ENCODE data around the gene RNF112.

The RNF112 gene

DNA sequence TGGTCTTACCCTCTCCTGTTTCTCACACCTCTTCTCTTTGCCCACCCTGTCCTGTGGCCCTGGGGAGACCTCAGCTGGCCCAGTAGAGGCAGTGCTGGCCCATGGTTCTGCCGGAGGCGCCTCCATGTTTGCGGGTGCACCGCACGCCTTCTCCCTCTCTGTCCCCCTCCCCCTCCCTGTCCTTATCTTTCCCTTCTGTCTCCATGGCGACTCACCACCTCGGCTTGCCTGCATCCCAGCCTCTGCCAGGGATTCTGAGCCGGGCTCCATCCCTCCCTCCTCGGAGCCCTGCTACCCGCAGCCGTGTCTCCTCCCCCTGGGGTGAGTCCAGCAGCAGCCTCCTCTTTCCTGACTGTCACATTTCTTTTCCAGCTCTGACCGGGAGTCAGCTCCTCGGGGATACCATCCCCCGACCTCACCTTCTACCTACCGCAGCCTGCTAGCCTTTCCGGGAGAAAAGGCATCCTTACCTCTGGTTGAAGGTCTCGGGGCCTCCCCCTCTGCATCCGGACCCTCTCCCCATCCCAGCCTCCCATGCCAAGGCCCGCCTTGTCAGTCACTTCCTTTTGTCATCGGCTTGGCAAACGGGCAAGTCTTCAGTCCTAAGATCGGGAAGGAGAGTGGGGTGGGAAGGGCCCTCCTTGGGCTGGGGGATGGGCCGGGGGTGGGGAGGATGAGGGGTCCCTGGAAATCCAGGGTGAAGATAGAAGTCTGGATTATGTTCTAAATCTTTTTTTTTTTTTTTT, at the start of gene RNF112:
Gene RNF112, plus strand, starts transcription at position 358 of the 746 bp plus-strand sequence. Its CDS starts 177 bp downstream, at position 535.
- no peak for DNase-seq (ENCODE audit: low read depth)
- H3K4me3 ChIP-seq (ENCODE audit: low read depth, low read length), result peak within 1 kb of the TSS; percentile 34

DNA sequence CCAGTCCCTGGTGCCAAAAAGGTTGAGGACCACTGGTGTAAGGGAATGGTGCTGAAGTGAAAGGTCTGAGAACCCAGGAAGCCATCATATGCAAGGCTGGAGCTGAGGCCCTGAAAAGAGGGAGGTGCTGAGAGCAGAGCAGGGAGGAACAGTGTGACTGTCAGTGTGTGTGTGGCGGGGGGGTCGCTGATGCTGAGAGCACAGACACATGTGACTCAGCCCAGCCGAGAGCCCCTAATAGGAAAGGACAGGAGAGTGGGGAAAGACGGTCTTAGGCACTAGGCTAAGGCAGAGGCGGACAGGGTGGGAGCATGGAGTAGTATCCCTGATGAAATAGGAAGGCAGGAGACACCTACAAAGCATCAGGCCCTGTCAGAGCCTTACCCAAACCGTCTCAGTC, 49.7 kb upstream of the RNF112 start:
- no peak for DNase-seq (ENCODE audit: low read depth)
- peak overlapping the region; percentile 72 for H3K4me3 ChIP-seq (ENCODE audit: low read depth, low read length)

GRCh38 chr17:19361944-19362276, 49.1 kb upstream of the RNF112 start:
- no peak for DNase-seq (ENCODE audit: low read depth)
- peak overlapping the region; percentile 72 for H3K4me3 ChIP-seq (ENCODE audit: low read depth, low read length)

DNA sequence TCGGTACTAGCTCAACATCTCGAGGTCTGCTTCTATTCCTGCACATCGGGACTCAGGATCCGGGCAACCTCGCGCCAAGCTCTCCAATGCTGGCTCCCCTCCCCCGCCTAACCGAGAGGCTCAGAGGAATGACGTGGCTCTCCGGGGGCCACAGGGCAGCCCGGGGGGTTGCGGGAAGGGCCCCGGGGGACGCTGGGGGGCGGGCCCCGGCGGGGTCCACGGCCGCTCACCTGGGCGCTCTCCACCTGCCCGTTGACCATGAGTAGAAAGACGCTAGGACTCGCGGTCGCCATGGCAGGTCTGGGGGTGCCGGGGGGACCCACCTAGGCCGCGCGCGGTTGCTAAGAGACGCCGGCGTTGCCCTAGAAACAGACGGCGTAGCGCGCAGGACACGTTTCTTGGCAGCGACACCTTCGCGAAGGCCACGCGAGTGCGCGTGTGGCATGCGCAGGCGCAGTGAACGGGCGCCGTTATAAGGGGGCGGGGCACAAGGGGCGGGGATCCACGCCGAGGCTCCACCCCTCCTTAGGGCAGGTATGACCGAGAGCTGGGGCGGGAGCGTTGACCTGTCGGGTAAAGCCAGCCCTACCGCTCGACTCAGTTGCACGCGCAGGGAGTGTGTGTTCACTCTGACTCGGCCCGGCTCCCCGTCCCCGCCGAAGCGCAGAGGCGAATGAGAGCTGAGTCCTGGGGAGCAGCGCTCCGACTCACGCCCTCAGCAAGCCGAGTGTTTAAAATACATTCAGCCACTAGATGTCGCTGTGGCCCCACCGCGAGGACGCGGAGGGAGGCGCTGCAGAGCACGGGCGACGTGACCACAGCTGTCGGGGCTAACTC, 48.5 kb upstream of the RNF112 start, which contains the start of gene B9D1:
Gene B9D1, minus strand, starts transcription at position 447 of the 837 bp plus-strand sequence. Its CDS starts 154 bp downstream, at position 293.
- H3K4me3 ChIP-seq (ENCODE audit: low read depth, low read length), result peak within 1 kb of the TSS; percentile 72
- peak; percentile 73 for DNase-seq (ENCODE audit: low read depth)

GRCh38 chr17:19363114-19363438, 48.0 kb upstream of the RNF112 start:
- DNase-seq (ENCODE audit: low read depth), result no peak
- H3K4me3 ChIP-seq (ENCODE audit: low read depth, low read length), result peak overlapping the region; percentile 72

DNA sequence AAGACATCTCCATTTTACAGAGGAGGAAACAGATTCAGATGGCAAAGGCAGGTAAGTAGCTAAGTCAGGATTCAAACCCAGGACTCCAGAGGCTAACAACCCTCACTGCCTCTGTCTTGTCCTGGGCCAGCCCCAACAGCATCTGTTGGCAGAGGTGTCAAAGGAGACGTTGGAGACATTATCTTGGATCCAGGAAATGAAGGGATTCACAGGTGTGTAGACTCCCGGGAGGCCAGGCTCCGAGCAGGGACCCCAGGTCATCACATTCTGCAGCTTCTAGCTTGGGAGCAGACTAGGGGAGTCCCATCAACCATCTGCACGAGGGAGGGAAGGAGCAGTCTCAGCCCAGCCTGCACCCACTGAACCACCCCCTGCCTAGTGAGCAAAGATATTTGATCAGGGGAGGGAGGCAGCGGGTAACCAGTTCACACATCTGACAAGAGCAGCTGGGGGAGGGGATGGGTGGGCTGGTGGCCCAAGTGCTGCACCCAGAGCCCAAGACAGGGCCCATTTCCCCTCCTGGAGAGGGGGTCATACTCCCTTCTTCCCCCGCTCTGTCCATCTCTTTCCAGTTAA, 47.5 kb upstream of the RNF112 start:
- no peak overlapping the region for H3K4me3 ChIP-seq (ENCODE audit: low read depth, low read length)
- no peak for DNase-seq (ENCODE audit: low read depth)

GRCh38 chr17:19364699-19365498, 46.1 kb upstream of the RNF112 start:
- H3K4me3 ChIP-seq (ENCODE audit: low read depth, low read length), result no peak overlapping the region
- DNase-seq (ENCODE audit: low read depth), result no peak

- no peak for DNase-seq (ENCODE audit: low read depth)
- no peak overlapping the region for H3K4me3 ChIP-seq (ENCODE audit: low read depth, low read length)
Observed at GRCh38 chr17:19365499-19365817, 45.6 kb upstream of the RNF112 start.

DNA sequence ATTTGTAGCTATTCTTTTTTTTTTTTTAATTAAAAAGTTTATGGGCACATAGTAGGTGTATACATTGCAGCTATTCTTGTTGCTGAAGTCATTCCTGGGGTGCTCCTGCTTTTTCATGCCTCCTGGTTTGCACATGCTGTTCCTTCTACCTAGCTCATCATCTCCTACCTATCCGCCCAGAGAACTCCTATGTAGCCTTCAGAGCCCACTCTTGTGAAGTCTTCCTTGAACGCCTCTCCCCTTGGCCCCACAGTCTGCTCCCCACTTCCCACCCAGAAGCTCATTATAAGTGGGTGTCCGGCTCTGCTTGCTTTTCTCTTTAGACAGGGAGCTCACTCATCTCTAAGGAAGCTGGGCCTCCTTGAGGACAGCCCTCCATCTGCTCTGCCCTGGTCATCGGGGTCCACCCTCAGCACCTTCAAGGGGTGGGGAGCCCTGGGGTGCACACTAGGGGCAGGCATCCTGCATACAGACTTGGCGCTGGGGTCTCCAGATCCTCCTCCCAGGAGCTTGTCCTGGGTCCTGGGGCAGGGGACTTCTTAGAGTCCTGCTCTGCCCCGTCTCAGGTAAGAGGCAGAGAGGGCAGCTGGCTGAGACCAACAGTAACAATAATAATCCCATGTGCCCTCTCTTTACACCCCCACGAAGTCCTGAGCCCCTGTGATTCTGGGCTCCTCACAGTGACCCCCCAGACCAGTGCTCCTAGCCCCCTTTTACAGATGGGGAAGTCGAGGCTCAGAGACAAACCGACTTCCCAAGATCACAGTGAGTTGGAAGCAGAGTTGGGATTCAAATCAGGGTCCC, 45.0 kb upstream of the RNF112 start:
- DNase-seq (ENCODE audit: low read depth), result no peak
- H3K4me3 ChIP-seq (ENCODE audit: low read depth, low read length), result no peak overlapping the region

GRCh38 chr17:19366637-19366972, 44.4 kb upstream of the RNF112 start:
- H3K4me3 ChIP-seq (ENCODE audit: low read depth, low read length), result no peak overlapping the region
- DNase-seq (ENCODE audit: low read depth), result no peak

- DNase-seq (ENCODE audit: low read depth), result no peak
- H3K4me3 ChIP-seq (ENCODE audit: low read depth, low read length), result no peak overlapping the region
Observed at GRCh38 chr17:19368229-19368628, 42.8 kb upstream of the RNF112 start.

DNA sequence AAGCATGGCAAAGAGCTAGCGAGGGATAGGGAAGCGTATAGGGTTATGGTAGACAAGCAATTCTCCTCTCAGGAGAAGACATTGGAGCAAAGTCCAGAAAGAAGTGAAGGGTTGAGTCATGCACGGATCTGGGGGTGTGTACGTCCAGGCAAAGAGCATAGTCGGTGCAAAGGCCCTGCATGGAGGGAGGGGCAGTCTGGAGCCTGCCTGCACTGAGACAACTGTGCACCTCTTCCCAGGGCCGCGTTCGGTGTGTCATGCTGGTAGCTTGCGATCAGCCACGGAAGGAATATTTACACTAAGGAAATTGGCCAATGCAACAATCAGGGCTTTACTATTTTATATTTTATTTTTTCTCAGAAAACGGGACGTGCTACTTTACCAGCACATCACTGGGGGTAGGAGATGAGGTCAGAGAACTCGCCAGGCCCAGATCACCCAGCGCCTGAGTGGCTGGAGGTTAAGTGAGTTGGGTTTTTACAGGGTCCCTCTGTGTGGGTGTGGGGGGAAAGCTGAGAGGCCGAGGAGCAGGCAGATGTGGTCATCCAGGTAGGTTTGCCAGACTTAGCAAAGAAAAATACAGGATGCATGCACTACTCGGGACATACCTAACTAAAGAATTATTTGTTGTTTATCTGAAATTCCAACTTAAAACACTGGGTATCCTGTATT, 41.8 kb upstream of the RNF112 start:
- DNase-seq (ENCODE audit: low read depth), result no peak
- no peak overlapping the region for H3K4me3 ChIP-seq (ENCODE audit: low read depth, low read length)

GRCh38 chr17:19369846-19370492, 41.1 kb upstream of the RNF112 start:
- H3K4me3 ChIP-seq (ENCODE audit: low read depth, low read length), result no peak overlapping the region
- no peak for DNase-seq (ENCODE audit: low read depth)

- H3K4me3 ChIP-seq (ENCODE audit: low read depth, low read length), result no peak overlapping the region
- no peak for DNase-seq (ENCODE audit: low read depth)
Observed at GRCh38 chr17:19370493-19370960, 40.5 kb upstream of the RNF112 start.

DNA sequence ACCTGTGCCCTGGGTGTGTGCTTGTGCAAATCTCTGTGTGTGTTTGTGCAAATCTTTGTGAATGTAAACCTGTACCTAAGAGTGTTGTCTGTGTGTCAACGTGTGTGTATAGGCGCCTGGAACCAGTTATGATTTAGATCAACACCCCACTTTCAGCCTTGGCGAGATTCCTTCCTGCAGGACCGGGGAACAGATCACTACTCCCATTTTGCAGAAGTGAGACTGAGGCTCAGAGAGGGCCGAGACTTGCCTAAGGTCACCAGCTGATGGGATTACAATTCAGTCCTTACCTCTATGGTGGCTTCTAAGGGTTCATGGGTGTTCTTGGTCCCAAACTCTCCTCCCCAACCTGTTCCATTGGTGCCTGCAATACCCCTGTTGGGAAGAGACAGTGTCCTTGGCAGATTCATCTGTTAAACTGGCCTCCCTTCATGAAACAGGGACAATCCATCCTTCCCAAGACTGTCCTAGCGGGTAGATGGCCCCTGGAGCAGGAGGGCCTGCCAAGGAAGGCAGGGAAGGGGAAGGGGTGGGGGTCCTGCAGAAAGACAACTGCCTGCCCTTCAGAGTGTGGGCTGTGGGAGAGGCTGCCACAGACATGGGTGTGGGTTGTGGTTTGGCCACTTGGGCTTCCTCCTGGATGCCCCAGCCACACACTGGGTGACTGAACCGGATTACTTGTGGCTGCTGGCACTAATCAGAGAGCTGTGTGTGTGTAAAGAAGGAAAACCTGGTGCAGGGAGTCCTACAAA, 39.6 kb upstream of the RNF112 start:
- H3K4me3 ChIP-seq (ENCODE audit: low read depth, low read length), result no peak overlapping the region
- DNase-seq (ENCODE audit: low read depth), result no peak

DNA sequence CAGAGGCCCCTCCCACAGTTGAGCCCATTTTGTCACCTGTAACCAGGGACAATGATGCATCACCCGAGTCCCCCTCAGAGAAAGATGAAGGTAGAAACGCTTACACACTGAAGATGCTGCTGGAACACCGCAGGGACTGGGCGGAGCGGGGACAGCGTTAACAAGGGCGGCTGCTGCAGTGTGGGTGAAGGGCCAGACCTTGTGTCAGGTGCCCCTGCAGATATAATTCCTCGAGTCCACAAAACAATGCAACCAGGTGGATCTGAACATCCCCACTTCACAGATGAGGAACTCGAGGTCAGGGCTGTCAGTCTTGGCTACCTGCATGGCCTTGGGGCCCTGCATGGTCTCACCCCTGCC, 39.0 kb upstream of the RNF112 start:
- H3K4me3 ChIP-seq (ENCODE audit: low read depth, low read length), result no peak overlapping the region
- no peak for DNase-seq (ENCODE audit: low read depth)

DNA sequence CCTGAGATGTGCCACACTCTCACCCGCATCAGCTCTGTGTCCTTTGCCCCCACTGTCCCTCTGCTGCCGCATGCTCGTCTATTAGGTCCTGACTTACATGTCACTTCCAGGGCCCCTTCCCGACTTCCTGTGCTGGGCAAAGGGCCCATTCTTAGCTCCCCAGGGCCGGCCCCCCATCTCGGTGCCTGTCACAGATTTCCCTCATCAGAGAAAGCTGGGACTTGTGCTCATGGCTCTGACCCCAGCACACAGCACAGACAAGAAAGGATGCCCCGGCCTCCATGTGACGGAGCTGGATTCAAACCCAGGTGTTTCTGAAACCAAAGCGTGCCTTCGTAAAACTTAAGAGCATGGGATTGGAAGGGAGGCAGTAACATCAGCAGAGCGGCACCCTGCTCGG, 38.6 kb upstream of the RNF112 start:
- H3K4me3 ChIP-seq (ENCODE audit: low read depth, low read length), result no peak overlapping the region
- no peak for DNase-seq (ENCODE audit: low read depth)
